ENCODE data around the gene C16orf92.

Gene C16orf92

DNA sequence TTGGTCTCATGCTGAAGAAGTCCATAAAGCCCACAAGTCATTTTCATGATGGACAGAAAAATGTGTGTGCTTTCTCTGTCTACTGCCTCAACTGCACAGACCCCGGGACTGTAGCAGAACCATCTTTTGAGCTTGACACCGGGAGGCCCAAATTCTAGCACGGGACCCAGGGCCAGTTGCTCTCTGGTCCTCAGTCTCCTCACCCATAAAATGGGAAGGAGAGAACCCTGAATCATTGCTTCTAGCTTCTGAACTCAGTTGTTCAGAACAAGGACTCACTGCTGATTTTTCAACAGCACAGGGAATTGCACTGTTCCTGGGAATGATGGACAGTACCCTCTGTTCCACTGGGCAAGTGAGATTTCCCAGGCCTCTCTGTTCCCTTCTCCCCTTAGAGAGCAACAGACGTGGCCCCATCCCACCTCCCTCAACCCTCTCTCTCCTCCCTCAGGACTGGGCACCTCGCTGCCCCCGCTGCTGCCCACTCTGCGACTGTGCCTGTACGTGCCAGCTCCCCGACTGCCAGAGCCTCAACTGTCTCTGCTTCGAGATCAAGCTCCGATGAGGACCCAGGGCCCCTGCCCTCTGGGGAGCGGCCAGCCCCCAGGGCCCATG, 40.4 kb downstream of the C16orf92 start:
- DNase-seq, result no peak

DNA sequence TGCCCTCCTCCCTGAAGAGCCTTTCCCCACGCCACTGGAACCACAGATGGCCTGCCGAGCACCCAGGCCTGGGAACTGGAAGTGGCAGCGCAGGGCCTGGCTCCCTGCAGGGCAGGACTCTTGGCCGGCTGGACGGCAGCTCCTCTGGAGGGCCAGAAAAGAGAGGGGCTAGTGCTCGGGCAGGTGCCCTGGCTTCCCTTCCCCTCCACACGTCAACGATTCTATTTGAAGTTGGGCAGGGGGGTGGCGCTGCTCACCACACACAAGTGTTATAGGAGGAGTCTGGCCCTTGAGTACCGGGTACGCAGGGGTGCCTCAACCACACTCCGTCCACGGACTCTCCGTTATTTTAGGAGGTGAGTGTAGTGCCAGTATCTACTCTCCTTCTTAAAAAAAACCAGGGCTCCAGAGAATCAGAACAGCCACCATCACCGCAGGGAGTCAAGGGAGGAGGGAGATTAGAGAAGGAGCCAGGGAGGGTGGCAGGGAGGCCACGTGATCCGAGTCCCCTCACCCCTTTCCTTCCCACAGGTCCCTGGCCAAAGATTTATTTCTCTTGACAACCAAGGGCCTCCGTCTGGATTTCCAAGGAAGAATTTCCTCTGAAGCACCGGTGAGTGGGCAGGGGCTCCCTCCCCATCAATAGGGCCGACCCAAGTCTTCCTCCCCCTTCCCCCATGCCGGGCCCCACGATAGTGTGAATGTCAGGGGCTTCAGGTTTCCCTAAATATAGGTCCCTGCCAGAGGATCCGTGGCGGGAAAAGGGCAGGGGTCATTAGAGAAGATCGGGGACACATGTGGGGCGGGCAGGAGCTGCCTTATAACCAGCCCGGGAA, 41.1 kb downstream of the C16orf92 start:
- no peak for DNase-seq

DNA sequence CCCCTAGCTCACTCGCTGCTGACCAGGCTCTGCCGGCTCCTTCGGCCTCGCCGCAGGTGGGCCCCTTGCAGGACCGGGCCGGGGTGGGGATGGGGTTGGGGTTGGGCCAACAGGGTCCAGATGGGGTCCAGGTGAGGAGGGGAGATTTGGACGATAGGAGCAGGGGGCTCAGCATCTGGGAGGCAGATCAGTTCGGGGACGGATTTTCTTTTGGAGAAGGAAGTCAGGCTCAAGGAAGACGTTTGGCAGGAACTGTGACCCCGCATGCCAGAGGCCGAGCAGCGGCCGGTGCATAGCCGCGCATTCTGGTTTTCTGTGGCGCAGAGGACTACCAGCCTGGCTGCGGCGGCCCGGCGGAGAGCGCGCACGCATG, 41.7 kb downstream of the C16orf92 start:
- no peak for DNase-seq

DNA sequence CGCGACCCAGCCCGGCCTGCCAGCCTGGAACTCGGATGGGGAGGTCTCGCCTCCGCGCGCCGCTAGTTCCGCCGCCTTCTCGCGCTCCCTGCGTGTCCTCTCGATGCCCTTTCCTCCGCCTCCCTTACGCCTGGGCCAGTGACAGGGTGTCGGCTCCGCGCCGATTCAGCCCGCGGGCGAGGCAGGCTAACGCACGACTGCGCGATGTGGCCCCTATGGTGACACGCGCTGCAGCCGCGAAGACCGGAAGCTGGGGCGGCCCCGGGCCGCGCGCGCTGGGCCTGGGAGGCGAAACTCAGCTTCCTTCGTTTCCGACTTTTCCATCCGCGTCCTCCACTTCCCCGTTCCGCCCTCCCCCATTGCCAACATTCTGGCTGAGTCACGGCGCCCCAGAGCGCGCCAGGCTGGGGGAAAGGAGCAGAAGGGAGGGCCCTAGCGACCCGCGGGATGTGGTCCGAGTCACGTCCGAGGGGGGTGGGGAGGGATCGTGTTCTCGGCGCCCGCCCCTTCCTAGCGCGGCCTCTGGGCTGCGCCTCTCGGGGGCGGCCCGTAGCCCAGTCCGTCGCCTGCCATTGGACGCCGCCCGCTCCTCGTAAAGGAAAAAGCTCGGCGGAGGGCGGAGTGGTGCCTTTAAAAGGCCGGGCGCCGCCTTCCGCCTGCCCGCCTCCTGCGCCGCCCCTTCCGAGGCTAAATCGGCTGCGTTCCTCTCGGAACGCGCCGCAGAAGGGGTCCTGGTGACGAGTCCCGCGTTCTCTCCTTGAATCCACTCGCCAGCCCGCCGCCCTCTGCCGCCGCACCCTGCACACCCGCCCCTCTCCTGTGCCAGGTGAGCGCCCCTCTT, 42.3 kb downstream of the C16orf92 start, which contains the start of gene ALDOA:
TSS of gene ALDOA (plus strand) at position 659 of the 841 bp plus-strand sequence. CDS start 1,138 bp downstream, outside the sequence.
- peak; percentile 98 for DNase-seq

DNA sequence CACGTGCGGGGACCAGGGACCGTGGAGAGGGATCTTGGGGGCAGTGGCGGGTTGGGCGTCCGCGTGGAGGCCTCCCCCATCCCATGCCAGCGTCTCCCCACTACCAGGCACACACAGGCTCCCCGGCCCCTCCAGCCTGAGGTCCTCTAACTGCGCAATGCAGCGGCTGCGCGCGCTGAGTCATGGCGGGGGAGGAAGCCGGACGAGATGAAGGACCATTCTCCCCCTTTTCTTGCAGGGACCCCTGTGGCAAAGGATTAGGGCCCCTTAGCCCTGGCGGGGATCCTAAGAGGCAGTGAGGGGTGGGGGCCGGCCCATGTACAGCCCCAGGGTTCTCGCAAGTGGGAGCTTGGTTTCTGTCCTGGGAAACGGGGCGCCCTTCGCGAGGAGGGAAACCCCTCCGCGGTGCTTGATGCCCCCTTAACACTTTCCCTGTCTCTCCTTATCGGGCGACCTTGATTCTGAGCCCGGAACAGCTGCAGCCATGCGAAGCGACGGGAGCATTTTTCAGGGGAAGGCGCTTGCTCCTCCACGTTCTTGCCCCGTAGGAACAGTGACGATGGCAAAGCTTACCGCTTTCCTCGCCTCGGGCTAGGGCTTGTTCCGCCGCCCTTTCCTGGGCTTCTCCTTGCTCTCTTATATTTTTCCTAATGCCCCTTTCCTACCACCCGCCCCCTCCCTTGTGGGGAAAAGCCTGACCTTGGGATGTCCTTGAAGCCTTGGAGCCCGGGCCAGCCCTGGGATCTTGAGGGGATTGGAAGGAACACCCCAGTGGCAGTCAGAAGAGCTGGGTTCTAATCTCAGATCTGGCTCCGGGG, 43.2 kb downstream of the C16orf92 start:
- DNase-seq, result peak; percentile 69

DNA sequence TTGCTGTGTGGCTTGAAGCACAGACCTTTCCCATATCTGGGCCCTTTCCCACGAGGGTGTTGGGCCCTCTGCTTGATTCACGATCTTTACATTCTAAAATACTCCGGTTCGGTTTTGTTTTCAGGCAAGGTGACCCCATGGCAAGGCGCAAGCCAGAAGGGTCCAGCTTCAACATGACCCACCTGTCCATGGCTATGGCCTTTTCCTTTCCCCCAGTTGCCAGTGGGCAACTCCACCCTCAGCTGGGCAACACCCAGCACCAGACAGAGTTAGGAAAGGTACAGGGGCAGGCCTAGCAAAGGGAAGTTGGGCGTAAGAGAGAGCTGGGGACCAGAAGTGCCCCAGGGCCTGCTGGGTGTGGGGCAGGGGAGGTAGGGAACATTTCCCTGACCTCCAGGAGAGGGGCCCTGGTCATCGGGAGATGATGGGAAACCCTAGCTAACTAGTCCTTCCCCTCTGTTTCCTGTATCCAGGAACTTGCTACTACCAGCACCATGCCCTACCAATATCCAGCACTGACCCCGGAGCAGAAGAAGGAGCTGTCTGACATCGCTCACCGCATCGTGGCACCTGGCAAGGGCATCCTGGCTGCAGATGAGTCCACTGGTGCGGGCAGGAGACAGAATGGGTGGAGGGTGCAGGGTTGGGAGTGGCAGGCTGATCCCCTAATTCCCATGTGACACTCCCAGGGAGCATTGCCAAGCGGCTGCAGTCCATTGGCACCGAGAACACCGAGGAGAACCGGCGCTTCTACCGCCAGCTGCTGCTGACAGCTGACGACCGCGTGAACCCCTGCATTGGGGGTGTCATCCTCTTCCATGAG, 44.0 kb downstream of the C16orf92 start:
- no peak for DNase-seq

DNA sequence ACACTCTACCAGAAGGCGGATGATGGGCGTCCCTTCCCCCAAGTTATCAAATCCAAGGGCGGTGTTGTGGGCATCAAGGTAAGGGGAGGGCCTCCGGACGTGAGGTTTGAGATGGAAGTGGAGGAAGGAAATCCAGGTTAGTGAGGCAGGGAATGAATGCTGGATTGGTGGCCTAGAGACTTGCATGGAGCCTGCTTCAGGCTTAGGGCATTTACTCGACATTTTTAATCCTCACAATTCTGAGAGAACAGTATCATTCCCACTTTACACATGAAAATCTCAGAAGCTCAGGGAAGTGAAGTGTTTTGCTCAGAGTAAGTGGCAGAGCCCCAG, 44.6 kb downstream of the C16orf92 start:
- no peak for DNase-seq

DNA sequence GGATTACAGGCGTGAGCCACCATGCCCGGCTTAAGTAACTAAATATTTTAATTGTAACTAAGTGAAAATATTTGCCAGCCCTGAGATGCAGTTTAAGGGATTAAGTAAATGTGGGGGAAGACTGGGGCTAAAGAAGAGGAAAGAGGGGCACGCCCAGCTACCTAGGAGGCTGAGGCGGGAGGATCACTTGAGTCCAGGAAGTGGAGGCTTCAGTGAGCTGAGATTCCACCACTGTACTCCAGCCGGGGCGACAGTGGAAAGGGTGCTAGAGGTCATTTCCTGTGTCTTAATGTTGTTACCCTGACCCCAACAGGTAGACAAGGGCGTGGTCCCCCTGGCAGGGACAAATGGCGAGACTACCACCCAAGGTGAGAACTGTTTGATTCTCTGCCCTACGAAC, 45.3 kb downstream of the C16orf92 start:
- DNase-seq, result no peak

DNA sequence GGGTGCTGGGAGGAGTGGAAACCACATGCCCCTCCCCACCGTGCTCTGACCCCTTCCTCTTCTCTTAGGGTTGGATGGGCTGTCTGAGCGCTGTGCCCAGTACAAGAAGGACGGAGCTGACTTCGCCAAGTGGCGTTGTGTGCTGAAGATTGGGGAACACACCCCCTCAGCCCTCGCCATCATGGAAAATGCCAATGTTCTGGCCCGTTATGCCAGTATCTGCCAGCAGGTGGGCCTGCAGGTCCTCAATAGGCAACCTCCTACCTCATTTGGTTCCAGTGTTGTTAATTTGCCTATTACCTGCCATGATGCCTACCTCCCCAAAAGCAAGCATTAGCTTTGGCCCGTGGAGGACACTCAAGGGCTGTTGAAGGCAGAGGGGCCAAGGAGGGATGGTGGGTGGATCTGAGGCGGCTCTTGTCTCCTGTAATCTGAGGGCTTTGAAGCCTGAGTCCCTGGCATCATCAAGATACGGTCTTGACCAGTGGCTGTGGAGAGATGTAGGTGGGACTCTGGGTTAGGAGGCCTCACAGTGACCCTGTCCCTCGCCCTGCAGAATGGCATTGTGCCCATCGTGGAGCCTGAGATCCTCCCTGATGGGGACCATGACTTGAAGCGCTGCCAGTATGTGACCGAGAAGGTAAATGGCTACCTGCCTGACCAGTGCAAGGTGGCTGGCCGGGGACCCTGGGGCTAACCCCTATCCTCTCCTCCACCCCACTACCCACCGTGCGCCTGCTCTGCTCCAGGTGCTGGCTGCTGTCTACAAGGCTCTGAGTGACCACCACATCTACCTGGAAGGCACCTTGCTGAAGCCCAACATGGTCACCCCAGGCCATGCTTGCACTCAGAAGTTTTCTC, 46.0 kb downstream of the C16orf92 start:
- no peak for DNase-seq

DNA sequence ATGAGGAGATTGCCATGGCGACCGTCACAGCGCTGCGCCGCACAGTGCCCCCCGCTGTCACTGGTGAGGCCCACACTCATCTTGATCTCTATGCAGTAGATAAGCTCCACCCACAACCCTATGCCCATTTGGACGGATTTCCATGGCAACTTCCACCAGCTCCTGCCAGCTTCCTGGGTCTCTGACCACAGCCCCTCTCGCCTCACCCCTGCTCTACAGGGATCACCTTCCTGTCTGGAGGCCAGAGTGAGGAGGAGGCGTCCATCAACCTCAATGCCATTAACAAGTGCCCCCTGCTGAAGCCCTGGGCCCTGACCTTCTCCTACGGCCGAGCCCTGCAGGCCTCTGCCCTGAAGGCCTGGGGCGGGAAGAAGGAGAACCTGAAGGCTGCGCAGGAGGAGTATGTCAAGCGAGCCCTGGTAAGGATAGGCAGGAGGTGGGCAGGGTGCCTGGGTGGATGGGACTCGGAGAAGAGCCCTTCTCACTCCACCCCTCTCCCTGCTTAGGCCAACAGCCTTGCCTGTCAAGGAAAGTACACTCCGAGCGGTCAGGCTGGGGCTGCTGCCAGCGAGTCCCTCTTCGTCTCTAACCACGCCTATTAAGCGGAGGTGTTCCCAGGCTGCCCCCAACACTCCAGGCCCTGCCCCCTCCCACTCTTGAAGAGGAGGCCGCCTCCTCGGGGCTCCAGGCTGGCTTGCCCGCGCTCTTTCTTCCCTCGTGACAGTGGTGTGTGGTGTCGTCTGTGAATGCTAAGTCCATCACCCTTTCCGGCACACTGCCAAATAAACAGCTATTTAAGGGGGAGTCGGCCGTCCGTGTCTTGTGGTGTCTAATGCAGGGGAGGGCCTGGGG, 46.8 kb downstream of the C16orf92 start:
- no peak for DNase-seq

DNA sequence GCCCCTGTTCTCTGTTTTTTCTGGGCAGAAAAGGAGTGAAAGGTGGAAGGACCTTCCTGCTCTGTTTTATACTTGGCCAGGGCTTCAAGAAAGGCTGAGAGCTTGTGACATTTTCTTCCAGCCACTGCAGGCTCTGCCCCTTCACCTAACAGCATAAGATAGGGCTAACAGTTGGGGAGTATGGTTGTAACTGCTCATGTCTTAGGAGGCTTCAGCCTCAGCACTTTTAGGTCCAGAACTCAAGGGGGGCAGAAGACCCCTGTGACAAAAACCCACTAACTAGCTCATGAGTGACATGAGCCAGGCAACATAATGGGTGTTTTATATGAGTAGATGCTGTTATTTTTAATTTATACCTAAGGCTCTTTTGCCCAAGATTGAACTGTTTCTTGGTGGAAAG, 47.5 kb downstream of the C16orf92 start:
- DNase-seq, result no peak

Measured in GOT3 (cell line).